ENCODE data around the gene SRRM1. TPM values are rescaled to one million over a fixed set of nuclear protein-coding genes. Genes with fewer than 3 reads are reported as not detected.

Gene SRRM1
- total RNA-seq, 1 experiment from 2014 or later, result 290 TPM

GRCh38 chr1:24715658-24716057 lies 72.6 kb downstream of the SRRM1 start:
- Histone ChIP-seq H3K9me3 (ENCODE audit: control insufficient read depth, low read depth, low read length) (no peaks in the 10 kb centered on the region), H3K9ac (ENCODE audit: extremely low read depth, insufficient read length, low read length) (no peak overlapping the region), H2BK15ac (ENCODE audit: low read depth, low read length) (no peak overlapping the region), H2BK12ac (ENCODE audit: insufficient read length, low read depth, low read length) (no peak overlapping the region), H3K79me2 (ENCODE audit: insufficient read depth, low read length) (no peaks in the 10 kb centered on the region), H3T11ph (ENCODE audit: low read length) (no peak overlapping the region), H4K5ac (ENCODE audit: insufficient read length, low read depth, low read length) (no peak overlapping the region), H3K18ac (ENCODE audit: insufficient read length, low read depth, low read length) (no peak overlapping the region), H2BK20ac (ENCODE audit: low read depth, low read length, poor library complexity, severe bottlenecking) (no peak overlapping the region), H3K4me2 (ENCODE audit: insufficient read depth, insufficient read length, low read length) (no peak overlapping the region), H3K27ac (ENCODE audit: insufficient read length, low read depth, low read length) (no peak overlapping the region), H2AK5ac (ENCODE audit: insufficient read length, low read length) (no peak overlapping the region), H4K20me1 (ENCODE audit: control insufficient read depth, insufficient read depth, insufficient read length) (no peaks in the 10 kb centered on the region), H2BK5ac (ENCODE audit: insufficient read length, low read length) (no peak overlapping the region), H3K56ac (ENCODE audit: insufficient read length, low read depth, low read length) (no peak overlapping the region), H3K23me2 (ENCODE audit: insufficient read length, low read depth, low read length, poor library complexity, severe bottlenecking) (no peaks in the 10 kb centered on the region), H3K4ac (ENCODE audit: low read depth, low read length) (no peak overlapping the region), H4K8ac (replicated peaks; ENCODE audit: insufficient read length, low read depth, low read length) (no peak overlapping the region), H4K91ac (ENCODE audit: insufficient read length, low read depth, low read length) (no peak overlapping the region), H2BK120ac (ENCODE audit: low read depth, low read length, poor library complexity, severe bottlenecking) (no peak overlapping the region), H3K4me1 (ENCODE audit: insufficient read depth, low read length) (no peaks in the 10 kb centered on the region), H3K23ac (ENCODE audit: insufficient read length, low read depth, low read length) (no peak overlapping the region), H3K79me1 (ENCODE audit: insufficient read depth, low read depth, low read length, poor library complexity, severe bottlenecking) (no peaks in the 10 kb centered on the region), H3K27me3 (ENCODE audit: insufficient read depth, low read length) (no peaks in the 10 kb centered on the region), H3K14ac (ENCODE audit: insufficient read depth, low read length) (no peak overlapping the region), H2AFZ (ENCODE audit: low read length) (no peak overlapping the region)
- Mint-ChIP-seq H3K9me3 (peaks cover 0 to 1% of the 10 kb centered on the region in 2 experiments; a peak in 1 of 5 replicates), H3K27ac (no peak overlapping the region), H3K4me1 (no peaks in the 10 kb centered on the region), H3K36me3 (ENCODE audit: insufficient read depth in 1 of 3, low read depth in 3 of 3) (peaks cover 0 to 1% (median 1%) of the 10 kb centered on the region in 3 experiments; a peak in 3 of 7 replicates), H3K27me3 (ENCODE audit: low read depth) (peaks cover 2% of the 10 kb centered on the region; the same call in 1 of the 2 replicates), H3K4me3 (no peak overlapping the region)
- TF ChIP-seq, protein P1, sequence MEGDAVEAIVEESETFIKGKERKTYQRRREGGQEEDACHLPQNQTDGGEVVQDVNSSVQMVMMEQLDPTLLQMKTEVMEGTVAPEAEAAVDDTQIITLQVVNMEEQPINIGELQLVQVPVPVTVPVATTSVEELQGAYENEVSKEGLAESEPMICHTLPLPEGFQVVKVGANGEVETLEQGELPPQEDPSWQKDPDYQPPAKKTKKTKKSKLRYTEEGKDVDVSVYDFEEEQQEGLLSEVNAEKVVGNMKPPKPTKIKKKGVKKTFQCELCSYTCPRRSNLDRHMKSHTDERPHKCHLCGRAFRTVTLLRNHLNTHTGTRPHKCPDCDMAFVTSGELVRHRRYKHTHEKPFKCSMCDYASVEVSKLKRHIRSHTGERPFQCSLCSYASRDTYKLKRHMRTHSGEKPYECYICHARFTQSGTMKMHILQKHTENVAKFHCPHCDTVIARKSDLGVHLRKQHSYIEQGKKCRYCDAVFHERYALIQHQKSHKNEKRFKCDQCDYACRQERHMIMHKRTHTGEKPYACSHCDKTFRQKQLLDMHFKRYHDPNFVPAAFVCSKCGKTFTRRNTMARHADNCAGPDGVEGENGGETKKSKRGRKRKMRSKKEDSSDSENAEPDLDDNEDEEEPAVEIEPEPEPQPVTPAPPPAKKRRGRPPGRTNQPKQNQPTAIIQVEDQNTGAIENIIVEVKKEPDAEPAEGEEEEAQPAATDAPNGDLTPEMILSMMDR (conservative IDR thresholded peaks at IDR 0.05), result no peak
- no CpG with 5 or more reads among the region's 7 CpGs for WGBS (ENCODE audit: extremely low coverage, insufficient read length, low lambda C conversion rate)
- no peak for DNase-seq
